Type B pancreatic cell (in vitro differentiated cells): ENCODE data around the gene UBE2O. TPM values are rescaled to one million over a fixed set of nuclear protein-coding genes. Genes with fewer than 3 reads are reported as not detected.

Experiments
- DNase-seq: peaks from one replicate; pipeline ENCODE4 v3.0.0; 2021; ENCODE audit warnings: mixed read lengths; ENCODE audit not compliant: unreplicated experiment; ENCODE audit errors: extremely low spot score
- H3K27ac Mint-ChIP-seq: 2 replicates; pipeline ENCODE4 v1.8.0; 2021; ENCODE audit warnings: mild to moderate bottlenecking, mixed read lengths
- H3K27me3 Mint-ChIP-seq: 2 replicates; pipeline ENCODE4 v1.8.0; 2021; ENCODE audit warnings: mixed read lengths
- H3K36me3 Mint-ChIP-seq: 2 replicates; pipeline ENCODE4 v1.8.0; 2021; ENCODE audit warnings: mixed read lengths
- H3K4me1 Mint-ChIP-seq: one replicate; pipeline ENCODE4 v1.8.0; 2021; ENCODE audit warnings: mixed read lengths; ENCODE audit not compliant: unreplicated experiment
- H3K4me3 Mint-ChIP-seq: 2 replicates; pipeline ENCODE4 v1.8.0; 2021; ENCODE audit warnings: mild to moderate bottlenecking, mixed read lengths
- H3K9me3 Mint-ChIP-seq: 2 replicates; pipeline ENCODE4 v1.8.0; 2021; ENCODE audit warnings: mixed read lengths
- total RNA-seq: library from RNA; stranded (reverse); gene quantifications from 2 replicates; pipeline ENCODE4 v1.2.1, GENCODE V29; 2021; ENCODE audit warnings: low replicate concordance
- TF ChIP-seq, protein P1 (sequence below): fragments of 200-600 bp; sonication (generic); conservative IDR thresholded peaks from 2 replicates; pipeline ENCODE4 v1.5.0; 2021; ENCODE audit warnings: antibody characterized with exemption, mild to moderate bottlenecking

Gene UBE2O
- total RNA-seq, 1 donor from 2014 or later: 51.5 TPM

GRCh38 chr17:76444518-76445311, 8.2 kb downstream of the UBE2O start:
- Mint-ChIP-seq H3K27me3 (no peaks in the 10 kb centered on the region), H3K4me1 (peaks cover 74% of the 10 kb centered on the region), H3K9me3 (no peaks in the 10 kb centered on the region), H3K4me3 (peak overlapping the region; percentile 17), H3K36me3 (peaks cover 7% of the 10 kb centered on the region), H3K27ac (peak overlapping the region; percentile 17)
- DNase-seq: no peak
- TF ChIP-seq, protein P1, sequence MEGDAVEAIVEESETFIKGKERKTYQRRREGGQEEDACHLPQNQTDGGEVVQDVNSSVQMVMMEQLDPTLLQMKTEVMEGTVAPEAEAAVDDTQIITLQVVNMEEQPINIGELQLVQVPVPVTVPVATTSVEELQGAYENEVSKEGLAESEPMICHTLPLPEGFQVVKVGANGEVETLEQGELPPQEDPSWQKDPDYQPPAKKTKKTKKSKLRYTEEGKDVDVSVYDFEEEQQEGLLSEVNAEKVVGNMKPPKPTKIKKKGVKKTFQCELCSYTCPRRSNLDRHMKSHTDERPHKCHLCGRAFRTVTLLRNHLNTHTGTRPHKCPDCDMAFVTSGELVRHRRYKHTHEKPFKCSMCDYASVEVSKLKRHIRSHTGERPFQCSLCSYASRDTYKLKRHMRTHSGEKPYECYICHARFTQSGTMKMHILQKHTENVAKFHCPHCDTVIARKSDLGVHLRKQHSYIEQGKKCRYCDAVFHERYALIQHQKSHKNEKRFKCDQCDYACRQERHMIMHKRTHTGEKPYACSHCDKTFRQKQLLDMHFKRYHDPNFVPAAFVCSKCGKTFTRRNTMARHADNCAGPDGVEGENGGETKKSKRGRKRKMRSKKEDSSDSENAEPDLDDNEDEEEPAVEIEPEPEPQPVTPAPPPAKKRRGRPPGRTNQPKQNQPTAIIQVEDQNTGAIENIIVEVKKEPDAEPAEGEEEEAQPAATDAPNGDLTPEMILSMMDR: no peak

DNA sequence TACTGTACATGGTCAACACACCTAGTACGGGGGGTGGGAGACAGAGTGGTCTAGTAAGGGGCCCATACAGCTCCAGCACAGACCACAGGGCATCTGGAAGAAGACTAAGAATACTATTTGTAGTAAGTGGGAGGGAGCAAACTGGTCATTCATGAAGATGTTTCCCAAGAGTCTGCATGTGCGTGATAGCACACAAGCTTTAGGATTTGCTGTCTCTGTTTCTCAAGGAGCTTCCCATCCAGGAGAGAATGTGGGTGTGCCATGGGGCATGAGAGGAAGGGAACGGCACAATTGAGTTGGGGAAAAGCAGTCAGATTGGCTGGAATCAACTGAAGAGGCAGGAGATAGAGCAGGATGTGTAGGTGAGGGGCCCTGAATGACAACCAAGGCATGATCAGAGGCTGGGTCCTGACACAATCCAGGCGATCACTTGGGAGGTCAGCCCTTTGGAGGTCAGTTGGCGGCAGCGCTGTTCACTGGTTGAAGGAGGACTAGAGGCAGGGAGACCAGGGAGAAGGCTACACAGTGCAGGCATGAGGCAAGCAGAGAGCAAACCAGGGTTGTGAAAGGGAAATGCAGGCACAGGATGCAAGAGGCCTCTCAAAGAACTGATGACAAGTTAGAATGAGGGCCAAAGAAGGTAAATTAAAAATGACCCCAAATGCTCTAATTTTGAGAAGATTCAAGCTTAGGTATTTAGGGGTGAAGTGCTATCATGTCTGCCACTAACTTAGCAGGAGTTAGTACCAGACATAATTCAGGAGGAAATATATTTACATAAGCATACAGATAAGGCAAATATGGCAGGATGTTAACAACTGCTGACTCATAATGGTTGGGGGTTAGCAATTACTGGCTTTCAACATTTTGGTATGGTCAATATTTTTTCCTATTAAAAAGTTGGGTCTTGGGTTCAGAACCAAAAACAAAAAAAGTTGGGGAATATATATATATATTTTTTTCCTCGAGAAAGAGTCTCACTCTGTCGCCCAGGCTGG, 10.3 kb downstream of the UBE2O start:
- TF ChIP-seq, protein P1: no peak
- Mint-ChIP-seq H3K4me1 (peaks cover 76% of the 10 kb centered on the region), H3K27ac (peak overlapping the region; percentile 7), H3K36me3 (peaks cover 7% of the 10 kb centered on the region), H3K4me3 (no peak overlapping the region), H3K9me3 (no peaks in the 10 kb centered on the region), H3K27me3 (no peaks in the 10 kb centered on the region)
- no peak for DNase-seq

- peaks cover 7% of the 10 kb centered on the region for H3K36me3 Mint-ChIP-seq
- TF ChIP-seq, protein P1: no peak
- H3K4me3 Mint-ChIP-seq: no peak overlapping the region
- H3K27ac Mint-ChIP-seq: no peak overlapping the region
- peaks cover 70% of the 10 kb centered on the region for H3K4me1 Mint-ChIP-seq
- H3K27me3 Mint-ChIP-seq: no peaks in the 10 kb centered on the region
- no peaks in the 10 kb centered on the region for H3K9me3 Mint-ChIP-seq
- DNase-seq: no peak
These were observed 11.1 kb downstream of the UBE2O start for GRCh38 chr17:76441686-76442340.

- H3K4me3 Mint-ChIP-seq: no peak overlapping the region
- H3K4me1 Mint-ChIP-seq: peaks cover 66% of the 10 kb centered on the region
- H3K27me3 Mint-ChIP-seq: no peaks in the 10 kb centered on the region
- H3K27ac Mint-ChIP-seq: no peak overlapping the region
- no peak for DNase-seq
- TF ChIP-seq, protein P1: no peak
- peaks cover 11% of the 10 kb centered on the region for H3K36me3 Mint-ChIP-seq
- no peaks in the 10 kb centered on the region for H3K9me3 Mint-ChIP-seq
These were observed 12.1 kb downstream of the UBE2O start for GRCh38 chr17:76440751-76441362.
